HG02588 (cell line): Measurements from ENCODE around the gene RNF32.
"Not testable (repeated sequence)": the region's sequence is repeated elsewhere in the genome, so short reads cannot be mapped to it uniquely, and the experiment has no call there.

ENCODE experiments used
- ATAC-seq: cut with Tn5 transposase; IDR thresholded peaks from one replicate; pipeline ENCODE4 v1.9.1; 2021; ENCODE audit warnings: mild to moderate bottlenecking, moderate library complexity; ENCODE audit not compliant: unreplicated experiment

The RNF32 gene

GRCh38 chr7:156639426-156640256 is 933 bp upstream of the RNF32 start:
- no peak for ATAC-seq

GRCh38 chr7:156640949-156641485 is 443 bp downstream of the RNF32 start:
- peak; percentile 51 for ATAC-seq

DNA sequence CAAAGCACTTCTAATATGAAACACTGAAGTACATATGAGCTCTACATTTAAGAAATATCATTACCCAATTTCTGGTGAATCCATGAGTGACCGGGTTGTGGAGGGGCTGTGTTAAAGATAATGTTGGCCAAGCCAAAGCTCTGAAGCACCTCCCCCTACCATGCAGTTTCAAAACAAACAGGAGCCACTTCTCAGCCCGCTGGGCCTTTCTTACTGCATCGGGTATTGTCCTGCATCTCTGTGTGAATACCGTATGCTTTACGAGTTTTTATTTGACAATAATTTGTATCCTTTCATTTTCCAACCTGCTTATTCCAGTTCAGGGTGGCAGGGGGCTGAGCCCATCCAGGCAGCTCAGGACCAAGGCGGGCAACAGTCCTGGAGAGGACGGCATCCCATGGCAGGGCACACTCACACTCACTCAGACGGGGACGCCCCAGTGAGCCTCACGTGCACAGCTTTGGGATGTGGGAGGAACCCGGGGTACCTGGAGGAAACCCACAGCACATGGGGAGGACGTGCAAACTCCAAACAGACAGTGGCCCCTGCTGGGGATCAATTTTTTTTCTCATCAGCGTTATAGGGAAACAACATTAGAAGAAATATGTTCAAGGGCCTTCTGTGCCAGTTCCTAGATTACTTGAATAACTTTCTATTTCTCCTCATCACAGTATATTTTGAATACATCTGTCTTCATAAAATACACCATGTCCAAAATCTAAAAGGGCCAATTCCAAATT is 1.9 kb downstream of the RNF32 start:
- no peak for ATAC-seq

- not testable (repeated sequence) for ATAC-seq
Measured at GRCh38 chr7:156647330-156647729, 6.8 kb downstream of the RNF32 start.

GRCh38 chr7:156650042-156650441 is 9.5 kb downstream of the RNF32 start:
- no peak for ATAC-seq

DNA sequence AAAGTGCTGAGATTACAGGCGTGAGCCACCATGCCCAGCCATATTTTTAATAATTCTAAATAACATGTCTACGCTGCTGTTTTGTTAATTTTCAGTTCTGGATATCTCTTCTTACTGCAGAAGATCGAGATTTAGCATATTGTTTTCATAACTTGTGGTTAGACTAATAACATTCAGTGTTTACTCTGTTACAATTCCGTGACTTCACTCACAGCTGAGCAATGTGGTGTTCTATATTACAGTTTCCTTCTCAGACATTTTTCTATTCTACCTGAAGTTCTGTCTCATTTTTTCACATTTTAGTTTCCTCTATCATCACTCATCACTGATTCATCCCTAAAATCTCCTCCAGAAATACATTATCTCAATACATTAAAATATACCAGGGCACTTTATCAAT is 10.9 kb downstream of the RNF32 start:
- no peak for ATAC-seq

GRCh38 chr7:156652886-156653568 is 12.5 kb downstream of the RNF32 start:
- no peak for ATAC-seq

DNA sequence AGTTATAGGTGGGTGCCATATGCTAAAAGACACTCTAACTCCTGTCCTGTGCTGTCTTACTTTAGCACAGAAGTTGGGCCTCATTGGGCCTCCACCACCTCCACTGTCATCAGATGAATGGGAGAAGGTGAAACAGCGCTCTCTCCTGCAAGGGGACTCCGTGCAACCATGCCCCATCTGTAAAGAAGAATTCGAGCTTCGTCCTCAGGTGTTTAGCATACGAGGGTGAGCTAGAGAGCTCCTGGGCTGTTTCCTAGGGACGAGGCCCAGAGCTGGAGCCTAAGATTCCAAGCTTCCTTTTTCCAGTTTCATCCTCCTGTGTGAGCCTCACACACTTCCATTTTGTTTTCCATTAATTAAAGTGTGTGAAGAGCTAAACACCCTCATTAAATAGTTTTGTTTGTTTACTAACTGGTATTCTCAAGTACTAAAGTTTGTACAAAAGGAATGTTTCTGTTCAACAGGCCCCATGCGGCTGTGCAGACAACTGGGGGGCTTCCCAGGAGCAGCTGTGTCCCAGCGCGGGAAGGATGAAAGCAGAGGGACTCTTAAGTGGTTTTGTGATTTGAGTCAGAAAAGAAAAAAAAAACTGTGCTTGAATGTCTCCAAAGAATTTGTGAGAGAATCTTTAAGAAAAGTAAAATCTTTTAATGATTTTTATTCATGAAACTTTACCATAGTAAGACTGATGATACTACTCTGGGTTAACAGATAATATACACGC is 14.1 kb downstream of the RNF32 start:
- ATAC-seq, result no peak

GRCh38 chr7:156655251-156655650 is 14.7 kb downstream of the RNF32 start:
- ATAC-seq, result no peak

GRCh38 chr7:156655983-156656382 is 15.4 kb downstream of the RNF32 start:
- no peak for ATAC-seq

GRCh38 chr7:156656598-156656997 is 16.0 kb downstream of the RNF32 start:
- ATAC-seq, result peak; percentile 78

DNA sequence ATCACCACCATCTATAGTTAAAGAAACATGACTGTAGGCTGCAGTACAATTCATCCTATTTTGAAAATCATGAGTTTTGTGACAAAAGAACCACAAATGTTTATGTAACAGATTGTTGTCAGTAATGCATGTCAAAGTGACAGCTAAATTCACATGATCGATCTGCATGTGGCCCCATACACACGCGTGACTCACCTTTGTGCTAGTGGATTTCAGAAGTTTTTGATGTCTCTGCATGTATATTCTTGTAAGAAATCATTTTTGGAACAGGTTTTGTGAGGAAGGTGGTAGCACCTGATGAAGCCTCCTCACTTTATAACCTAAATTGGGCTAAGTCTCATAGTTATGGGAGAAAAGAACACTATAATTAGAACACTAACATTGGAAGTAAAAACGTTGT is 17.1 kb downstream of the RNF32 start:
- ATAC-seq, result no peak

DNA sequence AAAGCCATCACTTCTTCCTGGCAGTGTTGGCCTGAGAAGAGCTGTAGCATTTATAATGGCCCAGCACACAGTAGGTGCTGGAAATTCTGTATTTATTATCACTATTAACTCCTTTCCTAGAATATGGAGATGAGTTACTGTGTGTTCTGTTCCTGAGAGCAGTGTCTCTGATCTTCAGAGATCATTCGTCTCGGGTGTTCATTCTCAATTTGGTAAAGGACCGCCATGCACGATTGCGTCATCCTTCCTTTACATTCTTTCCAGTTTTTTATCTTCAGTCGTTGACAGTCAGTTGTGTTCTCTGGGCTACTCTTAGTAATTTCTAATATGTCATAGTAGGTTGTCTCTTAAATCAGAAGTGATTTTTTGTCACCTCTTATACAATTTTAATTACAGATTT is 18.6 kb downstream of the RNF32 start:
- ATAC-seq, result no peak

DNA sequence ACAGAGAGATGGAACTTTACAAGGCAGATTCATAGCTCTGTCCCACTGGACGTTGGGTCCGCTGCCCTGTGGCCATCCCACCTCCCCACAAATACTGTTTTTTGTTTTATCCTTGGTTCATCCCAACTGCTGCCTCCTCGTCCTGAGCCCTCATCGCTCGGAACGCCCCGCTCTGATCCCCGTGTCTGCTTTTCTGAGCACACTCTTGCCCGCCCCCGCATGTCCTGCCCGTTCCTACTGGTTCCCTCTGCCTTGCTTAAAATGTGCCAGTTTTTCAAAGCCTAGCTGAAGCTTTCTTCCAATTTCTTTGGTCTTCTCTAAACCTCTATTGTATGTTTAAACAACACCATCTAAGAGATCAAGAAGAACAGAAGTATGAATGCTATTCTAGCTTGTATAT is 19.4 kb downstream of the RNF32 start:
- ATAC-seq, result no peak

GRCh38 chr7:156661637-156662036 is 21.1 kb downstream of the RNF32 start:
- ATAC-seq, result no peak

GRCh38 chr7:156662277-156662676 is 21.7 kb downstream of the RNF32 start:
- ATAC-seq, result no peak

- ATAC-seq, result no peak
Measured at GRCh38 chr7:156665101-156665500, 24.5 kb downstream of the RNF32 start.

DNA sequence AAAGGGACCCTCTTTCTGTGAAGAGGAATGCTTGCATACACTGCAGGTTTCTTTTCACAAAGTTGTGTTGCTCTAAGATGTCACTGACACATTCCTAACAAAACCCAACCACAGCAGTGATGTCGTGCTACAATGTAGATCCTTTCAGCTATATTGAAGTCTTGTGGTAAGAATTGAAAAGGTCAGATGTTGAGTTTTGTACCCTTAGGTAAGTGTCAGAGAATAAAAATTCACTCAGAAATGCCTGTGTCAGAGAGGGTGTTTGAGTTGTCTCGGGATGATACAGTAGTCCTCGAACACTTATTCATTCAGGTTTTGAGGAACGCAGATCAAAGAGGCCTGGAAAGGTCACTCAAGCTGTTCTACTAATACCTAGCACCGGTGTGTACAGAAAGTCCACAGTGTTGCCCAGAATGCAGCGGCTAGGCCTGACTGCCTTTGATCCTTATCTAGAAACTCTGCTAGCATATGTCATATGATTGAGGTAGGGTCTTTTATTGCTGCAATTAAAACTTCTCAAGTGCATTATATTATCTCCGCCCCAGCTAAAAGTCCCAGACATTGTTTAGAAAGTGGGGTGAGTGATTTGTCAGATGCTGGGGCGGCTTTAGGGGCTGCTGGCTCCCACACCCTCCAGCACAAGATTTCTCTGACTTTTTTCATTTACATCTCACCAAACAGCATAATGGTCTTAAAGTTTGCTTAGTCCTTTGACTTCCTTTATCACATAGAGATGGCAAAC is 26.0 kb downstream of the RNF32 start:
- ATAC-seq, result no peak

GRCh38 chr7:156667110-156667426 is 26.5 kb downstream of the RNF32 start:
- ATAC-seq, result no peak

DNA sequence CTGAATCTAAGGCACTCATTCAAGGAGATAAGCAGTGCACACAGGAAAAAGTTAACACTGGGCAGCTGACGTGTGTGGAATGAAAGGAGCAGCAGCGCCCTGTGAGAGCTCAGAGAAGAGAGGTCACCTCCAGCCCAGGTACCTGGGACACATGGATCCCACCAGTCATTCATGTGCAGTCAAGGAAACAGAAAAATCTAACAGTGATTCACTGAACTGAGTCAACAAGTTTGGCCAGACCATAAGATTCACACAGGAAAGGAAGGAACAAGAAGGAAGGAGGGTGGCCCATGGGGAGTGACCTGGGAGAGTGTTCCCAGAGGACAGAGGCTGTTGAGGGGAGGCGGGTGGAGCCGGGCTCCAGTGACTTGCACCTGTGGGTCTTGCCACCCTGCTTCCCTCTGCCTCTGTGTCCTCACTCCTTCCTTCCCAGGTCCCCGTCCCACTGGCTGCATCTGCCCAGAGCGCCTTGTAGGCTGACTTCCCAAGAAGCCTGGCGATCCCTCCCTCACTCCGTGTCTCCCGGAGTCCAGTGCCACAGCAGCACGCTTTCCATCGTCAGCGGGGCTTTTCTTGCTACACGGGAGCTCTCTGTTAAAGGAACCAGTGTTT is 27.7 kb downstream of the RNF32 start:
- ATAC-seq, result no peak
